GM12878 (cell line): ENCODE measurements around the gene FXYD7. TPM values are rescaled to one million over a fixed set of nuclear protein-coding genes. Genes with fewer than 3 reads are reported as not detected.

Experiments
- ATAC-seq: fragments of 200-7000 bp; cut with Tn5 transposase; 3 replicates; pipeline ENCODE4 v1.9.1; 2020; ENCODE audit warnings: mild to moderate bottlenecking, moderate library complexity
- BruUV-seq: library from RNA; stranded (reverse); fragments of 400-500 nt; replicated peaks from 2 replicates; lab custom pipeline; 2021; lab: Mats Ljungman, UMichigan
- CTCF ChIA-PET: fragments of 300-600 bp; sonication (Branson Sonifier 250); formaldehyde crosslinking; extraction: SDS; loops from one replicate; lab custom pipeline; 2021; ENCODE audit warnings: inconsistent platforms; lab: Yijun Ruan, JAX
- POLR2A ChIA-PET: fragments of 350-600 bp; formaldehyde crosslinking; extraction: SDS; loops from one replicate; lab custom pipeline; 2021; ENCODE audit warnings: inconsistent platforms; lab: Charles Lee
- RAD21 ChIA-PET: fragments of 300-600 bp; sonication (Branson Sonifier 250); formaldehyde crosslinking; loops from one replicate; lab custom pipeline; 2023; ENCODE audit warnings: antibody characterized with exemption; ENCODE audit not compliant: unreplicated experiment; lab: Charles Lee
- SMC1A ChIA-PET: fragments of 300-600 bp; sonication (Branson Sonifier 250); formaldehyde crosslinking; loops from one replicate; lab custom pipeline; 2023; ENCODE audit not compliant: unreplicated experiment, uncharacterized antibody; lab: Charles Lee
- DNase-seq: peaks from one replicate; pipeline ENCODE4 v3.0.0-alpha.2; 2011; ENCODE audit warnings: low read depth, low spot score
- FAIRE-seq: peaks from 3 replicates; lab custom pipeline; 2011; peaks lifted over from hg19 to GRCh38; lab: Jason Lieb, UNC
- H2AFZ ChIP-seq: 2 replicates; pipeline ENCODE4 v1.6.0; 2011; ENCODE audit warnings: low read depth, low read length, control low read depth; ENCODE audit not compliant: control insufficient read depth
- H3K27ac ChIP-seq: 2 replicates; pipeline ENCODE4 v1.5.1; 2011; ENCODE audit warnings: control low read depth; ENCODE audit not compliant: control insufficient read depth, insufficient read depth
- H3K27me3 ChIP-seq, 2 experiments: replicated peaks in 1 of 2; 2 replicates each; pipeline versions ENCODE4 v1.6.0 to v1.6.1; 2011; ENCODE audit warnings: low read length in 1 of 2; ENCODE audit not compliant: control insufficient read depth in 2 of 2, insufficient read depth in 2 of 2
- H3K36me3 ChIP-seq, 2 experiments: 2 replicates each; pipeline ENCODE4 v1.5.1; 2011; ENCODE audit warnings: low read length in 1 of 2; ENCODE audit not compliant: control insufficient read depth in 2 of 2, insufficient read depth in 2 of 2
- H3K4me1 ChIP-seq: 2 replicates; pipeline ENCODE4 v1.6.1; 2011; ENCODE audit warnings: mild to moderate bottlenecking, low read length, moderate library complexity, mixed read lengths; ENCODE audit not compliant: control insufficient read depth, insufficient read depth
- H3K4me2 ChIP-seq: 2 replicates; pipeline ENCODE4 v1.6.0; 2011; ENCODE audit warnings: control low read depth; ENCODE audit not compliant: control insufficient read depth, insufficient read depth
- H3K4me3 ChIP-seq: fragments of 200-600 bp; sonication (generic); 2 replicates; pipeline ENCODE4 v1.5.1; 2016
- H3K79me2 ChIP-seq: 2 replicates; pipeline ENCODE4 v1.6.0; 2011; ENCODE audit warnings: low read length; ENCODE audit not compliant: control insufficient read depth, insufficient read depth
- H3K9ac ChIP-seq: 2 replicates; pipeline ENCODE4 v1.8.0; 2011; ENCODE audit warnings: low read length, control low read depth, mixed read lengths; ENCODE audit not compliant: control insufficient read depth, insufficient read depth
- H3K9me3 ChIP-seq: replicated peaks from 3 replicates; pipeline ENCODE4 v1.5.1; 2011; ENCODE audit warnings: mild to moderate bottlenecking, low read length; ENCODE audit not compliant: control insufficient read depth, insufficient read depth
- H4K20me1 ChIP-seq: 2 replicates; pipeline ENCODE4 v1.6.0; 2011; ENCODE audit not compliant: control insufficient read depth, insufficient read depth
- CTCF ChIP-seq, 3 experiments: IDR thresholded peaks in 2 of 3; conservative IDR thresholded peaks in 1 of 3; 2 replicates each; pipeline ENCODE4 v1.5.1; 2011; ENCODE audit warnings: low read depth in 3 of 3, low read length in 3 of 3, mild to moderate bottlenecking in 3 of 3, control low read depth in 2 of 3, moderate library complexity in 2 of 3, inconsistent platforms in 1 of 3, mixed read lengths in 1 of 3; ENCODE audit not compliant: control insufficient read depth in 2 of 3, insufficient read depth in 1 of 3; ENCODE audit errors: extremely low read depth in 1 of 3
- RAD21 ChIP-seq: IDR thresholded peaks from 2 replicates; pipeline ENCODE4 v1.6.1; 2011; ENCODE audit warnings: mild to moderate bottlenecking, low read depth, low read length, moderate library complexity; ENCODE audit not compliant: insufficient read depth
- SMC3 ChIP-seq: IDR thresholded peaks from 2 replicates; pipeline ENCODE4 v1.6.1; 2011; ENCODE audit warnings: low read length, improper control_type of control experiment, borderline replicate concordance
- YY1 ChIP-seq: IDR thresholded peaks from 2 replicates; pipeline ENCODE4 v1.6.1; 2011; ENCODE audit warnings: low read depth, mild to moderate bottlenecking, low read length
- ZNF622 ChIP-seq: fragments of 450-650 bp; IDR thresholded peaks from 2 replicates; pipeline ENCODE4 v1.6.1; 2017; ENCODE audit warnings: mild to moderate bottlenecking, inconsistent platforms
- WGBS: methylation state at CpG from one replicate; pipeline ENCODE4 v1.1.6; 2016; ENCODE audit warnings: low lambda C conversion rate; ENCODE audit not compliant: insufficient replicate concordance, insufficient coverage; ENCODE audit errors: missing lambda C conversion rate; 5-methylcytosine and 5-hydroxymethylcytosine counted together
- in situ Hi-C: fragments of 300-500 bp; cut with MboI; formaldehyde crosslinking; loops from 9 replicates; pipeline ENCODE4 v1.14.3; 2018; ENCODE audit warnings: mixed read lengths
- intact Hi-C: fragments of 100-400 bp; cut with micrococcal nuclease; formaldehyde crosslinking; loops from one replicate; pipeline ENCODE4 v1.14.2; 2022; ENCODE audit not compliant: unreplicated experiment
- polyA plus RNA-seq, 11 experiments: library from polyadenylated mRNA; depleted of rRNA in 4 of 11; unstranded in 6 of 11; stranded (reverse) in 5 of 11; fragments of >200 nt; fragmentation: Nextera tagmentation in 4 of 11; fragmentation: Illumina TruSeq in 1 of 11; extraction: Ambion mirVana in 4 of 11; extraction: Trizol in 1 of 11; gene quantifications; 1 replicate in 1 of 11; 2 replicates in 10 of 11; pipeline versions ENCODE4 v1.2.1 to v1.2.3, GENCODE V29; 2011 to 2016; ENCODE audit warnings: inconsistent platforms in 2 of 11, missing spikeins in 2 of 11, low read depth in 1 of 11
- total RNA-seq, 4 experiments: library from RNA; depleted of rRNA in 3 of 4; stranded (reverse); fragments of >200 nt in 3 of 4; fragmentation: Illumina TruSeq in 1 of 4; extraction: Trizol in 1 of 4; gene quantifications; 2 replicates each; pipeline versions ENCODE4 v1.2.1 to v1.2.3, GENCODE V29; 2013 to 2021

The FXYD7 gene
- total and polyA plus RNA-seq, 10 of the 15 experiments (the other 5 are each of a cell fraction or from before 2014, with no cell fraction given), result 0.07 to 0.28 (median 0.12) TPM; not detected in 7

DNA sequence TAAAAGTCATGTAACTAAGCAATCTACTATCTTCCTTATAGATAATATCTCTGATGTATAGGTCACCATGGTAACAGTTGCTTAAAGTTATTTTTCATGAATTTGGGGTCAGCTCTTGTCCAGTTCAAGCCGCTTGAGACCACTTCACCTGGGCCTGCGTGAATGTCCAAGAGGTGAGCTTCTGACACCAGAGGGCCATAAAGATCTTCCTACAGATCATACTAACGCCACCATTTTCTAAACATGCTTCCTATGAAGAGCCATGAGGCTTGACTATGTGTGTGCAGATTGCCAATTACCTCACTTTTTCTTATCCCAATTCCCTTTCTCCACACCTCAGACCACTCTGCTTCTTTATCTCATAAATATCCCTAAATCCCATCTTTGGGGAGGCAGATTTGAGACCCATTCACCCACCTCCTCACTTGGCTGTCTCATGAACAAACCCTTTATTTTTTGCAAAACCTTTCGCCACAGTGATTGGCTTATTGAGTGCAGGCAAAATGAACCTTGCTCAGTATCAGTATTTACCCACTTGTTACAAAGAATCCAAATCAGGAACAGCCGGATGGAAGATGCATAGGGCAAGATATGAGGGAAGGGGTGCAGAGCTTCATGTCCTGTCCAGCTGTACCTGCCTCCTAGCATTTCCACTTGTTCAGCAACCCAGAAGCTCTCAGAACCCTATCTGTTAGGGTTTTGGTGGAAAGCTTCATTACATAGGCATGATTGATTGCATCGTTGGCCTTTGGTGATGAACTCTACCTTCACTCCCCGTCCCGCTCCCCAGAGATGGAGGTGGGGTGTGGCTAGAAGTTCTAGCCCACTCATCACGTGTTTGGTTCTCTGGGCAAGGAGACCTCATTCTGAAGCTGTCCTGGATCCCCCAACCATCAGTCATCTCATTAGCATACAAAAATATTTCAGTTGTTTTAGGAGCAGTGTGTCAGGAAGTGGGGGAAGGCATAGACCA lies 51.2 kb downstream of the FXYD7 start:
- H3K36me3 ChIP-seq, result no peaks in the 10 kb centered on the region
- in situ Hi-C loops, result no loop called here
- 0 out of 6 replicates have a peak, but pooled peaks of 2 of the 3 experiments have one; percentile 9 to 22 for TF ChIP-seq CTCF (IDR thresholded peaks at IDR 0.05 in 2 of 3, conservative IDR thresholded peaks at IDR 0.05 in 1 of 3; ENCODE audit: control insufficient read depth in 2 of 3, extremely low read depth in 1 of 3, insufficient read depth in 1 of 3, low read depth in 3 of 3, low read length in 3 of 3)
- TF ChIP-seq ZNF622, result no peak
- TF ChIP-seq RAD21, result peak; percentile 41
- TF ChIP-seq YY1, result peak; percentile 49; the same call in 1 of the 2 replicates
- TF ChIP-seq SMC3, result peak; percentile 27; the same call in 1 of the 2 replicates
- no peak overlapping the region for H3K4me2 ChIP-seq
- no peaks in the 10 kb centered on the region for H3K79me2 ChIP-seq
- H3K4me1 ChIP-seq, result no peaks in the 10 kb centered on the region
- no TSS peak for BruUV-seq
- POLR2A ChIA-PET, result interaction anchor here (0.6 to 1.8 kb wide), 4 partner anchors 9 to 52 kb away, joined by 3 to 6 read pairs (median 4); no protein-coding TSS in a partner anchor
- no peak overlapping the region for H3K9ac ChIP-seq
- ATAC-seq, result peak; percentile 38; the same call in 1 of the 3 replicates
- no peak overlapping the region for H3K4me3 ChIP-seq
- no peaks in the 10 kb centered on the region for H4K20me1 ChIP-seq
- SMC1A ChIA-PET, result interaction anchor here (0.5 to 1.2 kb wide), 2 partner anchors 53 to 557 kb away, joined by 3 read pairs; no protein-coding TSS in a partner anchor
- intact Hi-C loops, result no loop called here
- WGBS, result 68% methylated on average over 9 of the region's 9 CpGs
- RAD21 ChIA-PET, result interaction anchor here (0.9 to 1.3 kb wide), 2 partner anchors 41 to 160 kb away, joined by 3 to 4 read pairs; no protein-coding TSS in a partner anchor
- CTCF ChIA-PET, result interaction anchor here (1.1 to 2.0 kb wide), 5 partner anchors 10 to 112 kb away, joined by 3 to 4 read pairs (median 3); no protein-coding TSS in a partner anchor
- H3K27me3 ChIP-seq, result no peaks in the 10 kb centered on the region; a peak in 1 of 4 replicates
- no peak overlapping the region for H3K27ac ChIP-seq
- H2AFZ ChIP-seq, result no peak overlapping the region
- FAIRE-seq, result no peak
- H3K9me3 ChIP-seq, result no peaks in the 10 kb centered on the region; the same call in 2 of the 3 replicates
- DNase-seq, result no peak
